Measurements from ENCODE around the gene MMAB.

The MMAB gene

GRCh38 chr12:109618082-109618481 is 44.8 kb upstream of the MMAB start:
- TF ChIP-seq FOXP2 (optimal IDR thresholded peaks at IDR 0.05; ENCODE audit: borderline replicate concordance, extremely low read depth, extremely low read length, insufficient read depth) (no peak), TAF1 (IDR thresholded peaks at IDR 0.05; ENCODE audit: borderline replicate concordance, insufficient read depth, low read length) (no peak), POLR2AphosphoS5 (IDR thresholded peaks at IDR 0.05; ENCODE audit: low read depth, low read length) (no peak), REST (IDR thresholded peaks at IDR 0.05; ENCODE audit: insufficient read depth in 1 of 2, low read depth in 2 of 2, low read length in 2 of 2) (no peak), SIN3A (IDR thresholded peaks at IDR 0.05; ENCODE audit: borderline replicate concordance, insufficient read depth, low read length) (no peak)

DNA sequence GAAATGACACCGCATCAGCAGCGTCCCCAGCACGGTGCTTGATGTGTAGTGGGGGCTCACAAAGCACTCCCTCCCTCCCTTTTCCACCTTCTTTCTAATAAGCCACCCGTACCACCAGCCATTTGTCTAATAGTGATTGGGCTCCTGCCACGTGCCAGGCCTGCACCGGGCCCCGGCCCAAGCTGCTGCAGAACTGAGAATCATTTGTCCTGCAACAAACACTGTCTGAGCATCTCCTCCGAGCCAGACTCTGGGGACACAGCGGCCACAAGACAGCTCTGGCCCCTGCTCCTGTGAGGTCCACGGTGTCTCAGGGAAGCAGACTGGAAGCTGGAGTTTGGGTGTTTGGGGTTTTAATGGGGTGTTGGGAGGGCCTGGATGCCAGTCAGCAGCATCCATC is 44.2 kb upstream of the MMAB start:
- no peak for TF ChIP-seq FOXP2 (optimal IDR thresholded peaks at IDR 0.05; ENCODE audit: borderline replicate concordance, extremely low read depth, extremely low read length, insufficient read depth)
- no peak for TF ChIP-seq TAF1 (IDR thresholded peaks at IDR 0.05; ENCODE audit: borderline replicate concordance, insufficient read depth, low read length)
- TF ChIP-seq SIN3A (IDR thresholded peaks at IDR 0.05; ENCODE audit: borderline replicate concordance, insufficient read depth, low read length): no peak
- no peak for TF ChIP-seq POLR2AphosphoS5 (IDR thresholded peaks at IDR 0.05; ENCODE audit: low read depth, low read length)
- TF ChIP-seq REST (IDR thresholded peaks at IDR 0.05; ENCODE audit: insufficient read depth in 1 of 2, low read depth in 2 of 2, low read length in 2 of 2): no peak

DNA sequence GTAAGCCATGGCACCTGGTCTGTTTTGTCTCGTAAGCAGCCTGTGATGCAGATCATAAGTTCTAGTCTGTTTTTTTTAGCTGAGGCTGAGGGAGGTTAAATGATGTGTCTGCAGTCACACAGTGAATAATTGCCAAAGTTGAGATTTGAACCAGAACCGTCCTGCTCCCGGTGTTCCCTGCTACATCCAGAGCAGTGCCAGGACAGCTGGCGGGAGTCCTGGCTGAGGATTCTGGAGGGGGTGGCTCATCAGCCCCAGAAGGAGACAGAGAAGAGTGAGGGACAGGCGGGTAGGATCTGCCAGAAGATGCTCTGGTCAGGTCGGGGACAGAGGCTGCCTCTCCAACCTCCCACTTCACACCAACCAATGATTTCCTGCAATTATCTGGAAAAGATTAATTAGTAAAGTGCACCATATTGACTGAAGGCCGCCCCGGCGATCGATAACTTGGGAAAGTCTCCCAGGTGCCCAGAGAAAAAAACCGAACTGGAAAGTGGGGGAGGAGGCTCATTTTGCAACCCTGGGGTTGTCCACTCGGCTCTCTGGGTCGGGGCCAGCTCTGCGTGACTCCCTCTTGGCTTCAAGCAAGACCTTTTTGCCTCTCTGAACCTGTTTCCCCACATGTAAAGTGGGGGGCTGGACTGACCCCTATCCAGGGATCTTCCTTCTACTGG is 42.4 kb upstream of the MMAB start:
- TF ChIP-seq SIN3A (IDR thresholded peaks at IDR 0.05; ENCODE audit: borderline replicate concordance, insufficient read depth, low read length): no peak
- TF ChIP-seq TAF1 (IDR thresholded peaks at IDR 0.05; ENCODE audit: borderline replicate concordance, insufficient read depth, low read length): no peak
- no peak for TF ChIP-seq POLR2AphosphoS5 (IDR thresholded peaks at IDR 0.05; ENCODE audit: low read depth, low read length)
- no peak for TF ChIP-seq REST (IDR thresholded peaks at IDR 0.05; ENCODE audit: insufficient read depth in 1 of 2, low read depth in 2 of 2, low read length in 2 of 2)
- no peak for TF ChIP-seq FOXP2 (optimal IDR thresholded peaks at IDR 0.05; ENCODE audit: borderline replicate concordance, extremely low read depth, extremely low read length, insufficient read depth)

- TF ChIP-seq SIN3A (IDR thresholded peaks at IDR 0.05; ENCODE audit: borderline replicate concordance, insufficient read depth, low read length): no peak
- TF ChIP-seq POLR2AphosphoS5 (IDR thresholded peaks at IDR 0.05; ENCODE audit: low read depth, low read length): no peak
- TF ChIP-seq FOXP2 (optimal IDR thresholded peaks at IDR 0.05; ENCODE audit: borderline replicate concordance, extremely low read depth, extremely low read length, insufficient read depth): no peak
- TF ChIP-seq TAF1 (IDR thresholded peaks at IDR 0.05; ENCODE audit: borderline replicate concordance, insufficient read depth, low read length): no peak
- TF ChIP-seq REST (IDR thresholded peaks at IDR 0.05; ENCODE audit: insufficient read depth in 1 of 2, low read depth in 2 of 2, low read length in 2 of 2): no peak
Measured at GRCh38 chr12:109613649-109614455, 40.5 kb upstream of the MMAB start.
